H1 (cell line): ENCODE data around the gene LMTK2. TPM values are rescaled to one million over a fixed set of nuclear protein-coding genes. Genes with fewer than 3 reads are reported as not detected.

Experiments used
- BCL11A ChIP-seq, 2 experiments: IDR thresholded peaks; one replicate each; pipeline ENCODE4 v1.6.1; 2011; ENCODE audit warnings: low read depth in 2 of 2, low read length in 2 of 2, mild to moderate bottlenecking in 2 of 2
- NANOG ChIP-seq: IDR thresholded peaks from 2 replicates; pipeline ENCODE4 v1.6.1; 2011; ENCODE audit warnings: low read length, low read depth, mild to moderate bottlenecking, inconsistent platforms; ENCODE audit not compliant: insufficient read depth, poor library complexity, severe bottlenecking
- RAD21 ChIP-seq, 2 experiments: IDR thresholded peaks in 1 of 2; conservative IDR thresholded peaks in 1 of 2; 2 replicates each; pipeline ENCODE4 v1.6.1; 2011; ENCODE audit warnings: low read depth in 2 of 2, low read length in 2 of 2, improper control_type of control experiment in 1 of 2, inconsistent platforms in 1 of 2, mild to moderate bottlenecking in 1 of 2, moderate library complexity in 1 of 2
- RNF2 ChIP-seq: fragments of 200-900, 300-1000 bp; sonication (generic); IDR thresholded peaks from 2 replicates; pipeline ENCODE4 v1.7.1; 2016; ENCODE audit warnings: borderline replicate concordance, low read depth, mild to moderate bottlenecking, antibody characterized with exemption, low read length; ENCODE audit not compliant: poor library complexity, severe bottlenecking; ENCODE audit errors: missing control alignments
- SIRT6 ChIP-seq: IDR thresholded peaks from one replicate; pipeline ENCODE4 v1.7.1; 2012; ENCODE audit warnings: low read length, inconsistent platforms
- polyA plus RNA-seq, 7 experiments: library from polyadenylated mRNA; depleted of rRNA in 3 of 7; stranded (reverse) in 5 of 7; unstranded in 2 of 7; fragments of >200 nt in 5 of 7; fragments of 200-250 nt in 2 of 7; gene quantifications; 1 replicate in 5 of 7; 2 replicates in 1 of 7; 4 replicates in 1 of 7; pipeline versions ENCODE4 v1.2.1 to v1.2.3, GENCODE V29; 2011 to 2013; ENCODE audit warnings: missing spikeins in 2 of 7, mixed read lengths in 2 of 7
- total RNA-seq: library from RNA; stranded (reverse); fragmentation: NEBNext Ultra II Directional; extraction: Animal tissue kit (Norgen Biotek cat#: 25700); gene quantifications from 2 replicates; pipeline ENCODE4 v1.2.1, GENCODE V29; 2021

Gene LMTK2
- total and polyA plus RNA-seq, 2 of the 8 experiments (the other 6 are each of a cell fraction or from before 2014, with no cell fraction given), result 9.7 to 30.7 TPM

DNA sequence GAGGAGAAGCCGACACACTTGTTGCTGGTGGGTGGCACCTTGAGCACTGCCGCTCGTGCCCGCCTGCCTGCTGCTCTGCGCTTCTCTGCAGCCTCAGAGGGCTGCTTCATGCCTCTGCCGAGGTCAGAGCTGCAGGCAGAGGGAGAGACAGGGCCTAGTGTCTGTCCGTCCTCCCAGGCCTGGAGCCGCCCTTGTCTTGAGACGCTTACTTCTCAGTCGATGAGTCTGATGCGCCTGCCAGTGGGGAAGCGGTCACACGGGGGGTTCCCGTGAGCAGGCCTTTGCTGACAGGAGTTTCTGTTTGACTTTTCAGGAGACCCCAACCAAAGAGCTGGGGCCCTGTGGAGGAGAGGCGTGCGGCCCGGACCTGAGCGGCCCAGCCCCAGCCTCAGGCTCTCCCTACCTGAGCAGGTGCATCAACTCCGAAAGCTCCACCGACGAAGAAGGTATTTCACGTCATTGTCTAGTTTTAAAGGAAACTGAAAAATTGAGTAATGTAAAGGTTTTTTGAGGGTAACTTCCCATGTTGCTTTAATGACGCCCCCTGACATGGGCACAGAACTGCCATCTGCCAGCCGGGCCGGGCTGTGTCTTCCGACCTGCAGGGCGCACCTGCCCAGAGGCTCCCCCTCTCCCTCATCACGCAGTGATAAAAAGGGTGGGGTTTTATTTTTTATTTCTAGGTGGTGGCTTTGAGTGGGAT, 96.8 kb downstream of the LMTK2 start (continued):
- TF ChIP-seq NANOG (no peak), RAD21 (IDR thresholded peaks at IDR 0.05 in 1 of 2, conservative IDR thresholded peaks at IDR 0.05 in 1 of 2; ENCODE audit: low read depth in 2 of 2, low read length in 2 of 2) (no peak), RNF2 (no peak), BCL11A (IDR thresholded peaks at IDR 0.05; ENCODE audit: low read depth in 2 of 2, low read length in 2 of 2) (no peak), SIRT6 (no peak)
- TF ChIP-seq, all 59 proteins: peak for 0
